ENCODE measurements around the gene CPLX4. TPM values are rescaled to one million over a fixed set of nuclear protein-coding genes. Genes with fewer than 3 reads are reported as not detected.
A peak's percentile ranks its signal among the peaks of the same experiment; 100 is the strongest.

Gene CPLX4
- total and polyA plus RNA-seq, 2 donors (not counting 1 experiment from before 2014, with no cell fraction given) = not detected

DNA sequence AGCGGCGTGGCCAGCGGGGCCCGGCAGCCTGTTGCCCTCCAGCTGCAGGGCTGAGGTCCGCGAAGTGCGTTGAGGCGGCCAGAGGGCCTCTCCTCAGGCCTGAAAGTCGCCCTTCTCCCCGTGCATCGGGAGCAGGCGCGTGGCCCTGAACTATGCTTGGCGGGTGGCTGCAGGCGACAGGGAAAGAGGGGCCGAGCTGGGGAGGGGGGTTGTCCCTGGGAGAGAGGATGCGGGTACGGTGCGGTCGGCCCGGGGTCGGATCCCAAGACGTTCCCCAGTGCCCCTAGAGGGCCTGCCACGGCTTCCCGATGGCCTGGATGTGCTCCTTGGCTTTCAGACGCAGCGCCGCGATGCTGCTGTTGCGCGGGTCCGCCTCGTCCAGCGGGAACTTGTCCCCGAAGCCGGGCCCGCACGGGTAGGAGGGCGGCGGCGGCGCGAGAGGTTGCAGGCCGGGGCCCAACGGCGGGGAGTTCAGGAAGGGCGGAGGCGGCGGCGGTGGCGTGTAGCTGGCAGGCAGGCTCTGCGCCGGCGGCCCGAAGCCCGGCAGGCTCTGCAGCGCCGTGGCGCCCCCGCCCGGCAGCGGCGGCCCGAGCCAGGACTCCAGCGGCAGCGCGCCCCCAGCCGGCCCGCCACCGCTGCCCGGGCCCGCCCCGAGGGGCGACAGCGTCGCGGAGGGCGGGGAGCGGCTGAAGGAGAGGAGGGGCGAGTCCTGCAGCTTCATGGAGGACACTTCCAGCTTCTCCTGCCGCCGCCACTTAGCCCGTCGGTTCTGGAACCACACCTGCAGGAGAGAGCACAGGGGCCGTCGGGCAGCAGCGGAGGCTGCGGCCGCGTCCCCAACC, 49.5 kb downstream of the CPLX4 start:
- no peaks in the 10 kb centered on the region for H3K79me2 ChIP-seq (ENCODE audit: control insufficient read depth, insufficient read depth, low read length)
- peaks cover 0 to 96% (median 74%) of the 10 kb centered on the region in 4 experiments for H3K27me3 ChIP-seq (replicated peaks in 1 of 4; ENCODE audit: control extremely low read depth in 1 of 4, control insufficient read depth in 3 of 4, insufficient read depth in 4 of 4, low read length in 3 of 4)
- H3K9me3 ChIP-seq (ENCODE audit: control extremely low read depth in 1 of 3, control insufficient read depth in 2 of 3, insufficient read depth in 1 of 3, low read length in 2 of 3) = peaks cover 0 to 57% (median 0%) of the 10 kb centered on the region in 3 donors
- no peaks in the 10 kb centered on the region for H3K36me3 ChIP-seq (replicated peaks in 1 of 2; ENCODE audit: control extremely low read depth in 1 of 2, control insufficient read depth in 1 of 2, extremely low read depth in 1 of 2, insufficient read depth in 2 of 2, low read length in 1 of 2)
- intact Hi-C loops (cut with micrococcal nuclease) = no loop called here
- peak overlapping the region; percentile 18 for H3K9ac ChIP-seq (ENCODE audit: low read length)
- no peaks in the 10 kb centered on the region for H4K20me1 ChIP-seq (ENCODE audit: control insufficient read depth, insufficient read depth, low read length, poor library complexity, severe bottlenecking)
- H3K4me3 ChIP-seq (ENCODE audit: control extremely low read depth in 1 of 5, extremely low read depth in 1 of 5, insufficient read depth in 1 of 5, low read depth in 2 of 5, low read length in 4 of 5) = peak overlapping the region in 2 of 5 experiments; percentile 32 to 39
- Mint-ChIP-seq H3K4me1 (peaks cover 39% of the 10 kb centered on the region), H3K9me3 (ENCODE audit: insufficient read depth) (no peaks in the 10 kb centered on the region), H3K27me3 (peaks cover 64% of the 10 kb centered on the region), H3K4me3 (peak overlapping the region; percentile 58), H3K27ac (no peak overlapping the region)
- DNase-seq = peak; percentile 54
- POLR2A ChIA-PET = no interaction called here
- WGBS (ENCODE audit: insufficient coverage) = 4% methylated on average over 88 of the region's 90 CpGs
- peak overlapping the region; percentile 53 for H2AFZ ChIP-seq (ENCODE audit: insufficient read depth, low read depth, low read length, poor library complexity, severe bottlenecking)
- H3K4me2 ChIP-seq (replicated peaks; ENCODE audit: low read depth, low read length, poor library complexity, severe bottlenecking) = peak overlapping the region; percentile 70
- peak; percentile 15 for ATAC-seq (ENCODE audit: low read depth)
- TF ChIP-seq, protein P1, sequence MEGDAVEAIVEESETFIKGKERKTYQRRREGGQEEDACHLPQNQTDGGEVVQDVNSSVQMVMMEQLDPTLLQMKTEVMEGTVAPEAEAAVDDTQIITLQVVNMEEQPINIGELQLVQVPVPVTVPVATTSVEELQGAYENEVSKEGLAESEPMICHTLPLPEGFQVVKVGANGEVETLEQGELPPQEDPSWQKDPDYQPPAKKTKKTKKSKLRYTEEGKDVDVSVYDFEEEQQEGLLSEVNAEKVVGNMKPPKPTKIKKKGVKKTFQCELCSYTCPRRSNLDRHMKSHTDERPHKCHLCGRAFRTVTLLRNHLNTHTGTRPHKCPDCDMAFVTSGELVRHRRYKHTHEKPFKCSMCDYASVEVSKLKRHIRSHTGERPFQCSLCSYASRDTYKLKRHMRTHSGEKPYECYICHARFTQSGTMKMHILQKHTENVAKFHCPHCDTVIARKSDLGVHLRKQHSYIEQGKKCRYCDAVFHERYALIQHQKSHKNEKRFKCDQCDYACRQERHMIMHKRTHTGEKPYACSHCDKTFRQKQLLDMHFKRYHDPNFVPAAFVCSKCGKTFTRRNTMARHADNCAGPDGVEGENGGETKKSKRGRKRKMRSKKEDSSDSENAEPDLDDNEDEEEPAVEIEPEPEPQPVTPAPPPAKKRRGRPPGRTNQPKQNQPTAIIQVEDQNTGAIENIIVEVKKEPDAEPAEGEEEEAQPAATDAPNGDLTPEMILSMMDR (IDR thresholded peaks at IDR 0.05) = no peak
- TF ChIP-seq EZH2 (IDR thresholded peaks at IDR 0.05; ENCODE audit: borderline replicate concordance, insufficient read depth, low read depth, low read length, poor library complexity, severe bottlenecking) = peak; percentile 65
- peaks cover 56 to 70% of the 10 kb centered on the region in 2 donors for H3K4me1 ChIP-seq (ENCODE audit: control insufficient read depth in 2 of 2, insufficient read depth in 2 of 2, low read length in 2 of 2)
- CTCF ChIA-PET = no interaction called here
- no peak overlapping the region for H3K27ac ChIP-seq (ENCODE audit: low read length in 2 of 2)

DNA sequence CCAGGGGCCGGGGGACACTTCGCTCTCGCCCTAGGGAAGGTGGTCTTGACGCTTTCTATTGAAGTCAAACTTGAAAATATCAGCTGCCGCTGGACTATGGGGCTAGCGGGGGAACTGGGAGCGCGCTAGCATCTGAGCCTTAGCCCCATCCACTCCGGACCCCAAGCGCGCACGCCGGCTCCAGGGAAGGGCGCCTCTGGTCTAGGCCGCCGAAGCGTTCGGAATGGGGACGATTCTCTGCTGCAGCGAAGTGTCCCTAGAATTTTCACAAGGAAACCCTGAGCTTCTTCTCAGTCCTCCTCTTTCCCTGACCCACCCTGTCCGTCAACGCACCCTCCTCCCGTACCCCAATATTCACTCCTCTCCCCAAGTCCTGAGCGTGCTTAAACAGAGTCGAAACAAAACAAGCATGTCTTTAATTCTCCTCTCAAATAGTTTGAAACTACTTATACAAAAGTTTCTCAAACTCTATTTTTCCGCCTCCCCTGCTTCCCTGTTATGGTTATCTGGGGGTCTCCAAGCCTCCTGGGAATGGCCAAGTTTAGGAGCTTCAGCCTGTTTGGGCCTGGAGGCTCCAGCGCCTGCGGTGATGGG, 50.2 kb downstream of the CPLX4 start:
- H3K79me2 ChIP-seq (ENCODE audit: control insufficient read depth, insufficient read depth, low read length) = no peaks in the 10 kb centered on the region
- DNase-seq = peak; percentile 26
- peak overlapping the region; percentile 70 for H3K4me2 ChIP-seq (replicated peaks; ENCODE audit: low read depth, low read length, poor library complexity, severe bottlenecking)

More for the DNA sequence above, 50.2 kb downstream of the CPLX4 start:
- Histone ChIP-seq H3K4me3 (ENCODE audit: control extremely low read depth in 1 of 5, extremely low read depth in 1 of 5, insufficient read depth in 1 of 5, low read depth in 2 of 5, low read length in 4 of 5) (peak overlapping the region in 1 of 5 experiments; percentile 39), H4K20me1 (ENCODE audit: control insufficient read depth, insufficient read depth, low read length, poor library complexity, severe bottlenecking) (no peaks in the 10 kb centered on the region), H3K9ac (ENCODE audit: low read length) (no peak overlapping the region), H2AFZ (ENCODE audit: insufficient read depth, low read depth, low read length, poor library complexity, severe bottlenecking) (no peak overlapping the region), H3K36me3 (replicated peaks in 1 of 2; ENCODE audit: control extremely low read depth in 1 of 2, control insufficient read depth in 1 of 2, extremely low read depth in 1 of 2, insufficient read depth in 2 of 2, low read length in 1 of 2) (no peaks in the 10 kb centered on the region), H3K27ac (ENCODE audit: low read length in 2 of 2) (no peak overlapping the region), H3K4me1 (ENCODE audit: control insufficient read depth in 2 of 2, insufficient read depth in 2 of 2, low read length in 2 of 2) (peaks cover 50 to 63% of the 10 kb centered on the region in 2 donors), H3K27me3 (replicated peaks in 1 of 4; ENCODE audit: control extremely low read depth in 1 of 4, control insufficient read depth in 3 of 4, insufficient read depth in 4 of 4, low read length in 3 of 4) (peaks cover 0 to 96% (median 74%) of the 10 kb centered on the region in 4 experiments), H3K9me3 (ENCODE audit: control extremely low read depth in 1 of 3, control insufficient read depth in 2 of 3, insufficient read depth in 1 of 3, low read length in 2 of 3) (peaks cover 0 to 55% (median 0%) of the 10 kb centered on the region in 3 donors)
- H3K4me3 Mint-ChIP-seq = peak overlapping the region; percentile 58
- ATAC-seq (ENCODE audit: low read depth) = no peak
- H3K9me3 Mint-ChIP-seq (ENCODE audit: insufficient read depth) = no peaks in the 10 kb centered on the region
- peaks cover 35% of the 10 kb centered on the region for H3K4me1 Mint-ChIP-seq
- POLR2A ChIA-PET = no interaction called here
- intact Hi-C loops (cut with micrococcal nuclease) = no loop called here
- WGBS (ENCODE audit: insufficient coverage) = 15% methylated on average over 27 of the region's 28 CpGs
- H3K27me3 Mint-ChIP-seq = peaks cover 66% of the 10 kb centered on the region
- CTCF ChIA-PET = no interaction called here
- TF ChIP-seq, protein P1 (IDR thresholded peaks at IDR 0.05) = no peak
- no peak for TF ChIP-seq EZH2 (IDR thresholded peaks at IDR 0.05; ENCODE audit: borderline replicate concordance, insufficient read depth, low read depth, low read length, poor library complexity, severe bottlenecking)
- no peak overlapping the region for H3K27ac Mint-ChIP-seq

Measured in B cell (primary cell).